SIG-M5 (cell line): ENCODE data around the gene BECN2.
"Not testable (repeated sequence)": the region's sequence is repeated elsewhere in the genome, so short reads cannot be mapped to it uniquely, and the experiment has no call there.

Source experiments
- DNase-seq: peaks from one replicate; lab custom pipeline; 2025; lab: John Stamatoyannopoulos, UW

BECN2 gene

GRCh38 chr1:241979071-241979470 is 21.5 kb downstream of the BECN2 start:
- DNase-seq = no peak

- no peak for DNase-seq
These were observed 22.4 kb downstream of the BECN2 start for GRCh38 chr1:241979926-241980325.

GRCh38 chr1:241985787-241986186 is 28.2 kb downstream of the BECN2 start:
- DNase-seq = no peak

GRCh38 chr1:241988389-241988930 is 30.9 kb downstream of the BECN2 start:
- DNase-seq = not testable (repeated sequence)

- no peak for DNase-seq
These were observed 32.5 kb downstream of the BECN2 start for GRCh38 chr1:241990040-241990439.

GRCh38 chr1:241992734-241993133 is 35.2 kb downstream of the BECN2 start:
- DNase-seq = no peak

GRCh38 chr1:241994171-241994570 is 36.6 kb downstream of the BECN2 start:
- DNase-seq = no peak

- no peak for DNase-seq
These were observed 39.9 kb downstream of the BECN2 start for GRCh38 chr1:241997401-241997998.

- DNase-seq = peak; percentile 37
These were observed 40.9 kb downstream of the BECN2 start for GRCh38 chr1:241998412-241998921.

- no peak for DNase-seq
These were observed 41.5 kb downstream of the BECN2 start, which contains the start of gene MAP1LC3C for GRCh38 chr1:241999026-241999425. TSS of gene MAP1LC3C (minus strand) at chr1:241999098. CDS start at chr1:241999008, 90 bp downstream.

- DNase-seq = no peak
These were observed 42.9 kb downstream of the BECN2 start for GRCh38 chr1:242000434-242000833.

- DNase-seq = no peak
These were observed 44.5 kb downstream of the BECN2 start for GRCh38 chr1:242002072-242002471.

- no peak for DNase-seq
These were observed 44.9 kb downstream of the BECN2 start for GRCh38 chr1:242002510-242002909.

GRCh38 chr1:242004751-242005495 is 47.4 kb downstream of the BECN2 start:
- no peak for DNase-seq

GRCh38 chr1:242005866-242006535 is 48.4 kb downstream of the BECN2 start:
- no peak for DNase-seq

- DNase-seq = no peak
These were observed 49.4 kb downstream of the BECN2 start for GRCh38 chr1:242006976-242007375.
